ENCODE data around the gene STARD13.

DNA sequence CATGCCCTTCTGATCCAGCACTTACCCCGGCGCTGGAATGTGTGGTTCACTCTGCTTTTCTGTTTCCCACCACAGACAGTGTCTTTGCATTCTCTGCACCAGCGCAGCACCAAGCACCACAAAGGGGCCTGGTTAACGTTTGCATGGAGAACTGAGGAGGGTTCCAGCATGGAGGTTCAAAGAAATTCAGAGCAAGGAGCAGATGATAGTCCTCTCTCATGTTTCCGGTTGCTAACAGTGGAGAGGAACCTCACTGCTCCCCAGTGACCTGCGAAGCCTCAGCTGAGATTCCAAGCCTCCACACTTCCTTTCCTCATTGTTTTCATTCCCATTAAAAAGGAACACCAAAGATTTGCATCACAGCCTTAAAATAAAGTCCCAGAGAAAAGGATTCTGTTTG is 99.7 kb downstream of the STARD13 start:
- no peak for TF ChIP-seq EZH2 (IDR thresholded peaks at IDR 0.05; ENCODE audit: low read length)
- TF ChIP-seq, protein P1, sequence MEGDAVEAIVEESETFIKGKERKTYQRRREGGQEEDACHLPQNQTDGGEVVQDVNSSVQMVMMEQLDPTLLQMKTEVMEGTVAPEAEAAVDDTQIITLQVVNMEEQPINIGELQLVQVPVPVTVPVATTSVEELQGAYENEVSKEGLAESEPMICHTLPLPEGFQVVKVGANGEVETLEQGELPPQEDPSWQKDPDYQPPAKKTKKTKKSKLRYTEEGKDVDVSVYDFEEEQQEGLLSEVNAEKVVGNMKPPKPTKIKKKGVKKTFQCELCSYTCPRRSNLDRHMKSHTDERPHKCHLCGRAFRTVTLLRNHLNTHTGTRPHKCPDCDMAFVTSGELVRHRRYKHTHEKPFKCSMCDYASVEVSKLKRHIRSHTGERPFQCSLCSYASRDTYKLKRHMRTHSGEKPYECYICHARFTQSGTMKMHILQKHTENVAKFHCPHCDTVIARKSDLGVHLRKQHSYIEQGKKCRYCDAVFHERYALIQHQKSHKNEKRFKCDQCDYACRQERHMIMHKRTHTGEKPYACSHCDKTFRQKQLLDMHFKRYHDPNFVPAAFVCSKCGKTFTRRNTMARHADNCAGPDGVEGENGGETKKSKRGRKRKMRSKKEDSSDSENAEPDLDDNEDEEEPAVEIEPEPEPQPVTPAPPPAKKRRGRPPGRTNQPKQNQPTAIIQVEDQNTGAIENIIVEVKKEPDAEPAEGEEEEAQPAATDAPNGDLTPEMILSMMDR (optimal IDR thresholded peaks at IDR 0.05 in 1 of 3, IDR thresholded peaks at IDR 0.05 in 1 of 3, conservative IDR thresholded peaks at IDR 0.05 in 1 of 3; ENCODE audit: extremely low read depth in 1 of 3, insufficient read depth in 2 of 3, low read length in 3 of 3): no peak
